PC-3 (cell line): ENCODE data around the gene CNGA2.

ENCODE experiments used
- CTCF ChIP-seq: fragments of 300-600 bp; sonication (generic); conservative IDR thresholded peaks from 2 replicates; pipeline ENCODE4 v1.5.1; 2017; ENCODE audit warnings: antibody characterized with exemption, low read depth, mild to moderate bottlenecking, low read length
- EZH2 ChIP-seq: fragments of 300-600 bp; sonication (generic); IDR thresholded peaks from one replicate; pipeline ENCODE4 v1.6.1; 2017; ENCODE audit warnings: antibody characterized with exemption, mild to moderate bottlenecking, low read length; ENCODE audit not compliant: unreplicated experiment
- EZH2phosphoT487 ChIP-seq: fragments of 300-600 bp; sonication (generic); IDR thresholded peaks from 2 replicates; pipeline ENCODE4 v1.6.1; 2018; ENCODE audit warnings: mild to moderate bottlenecking, antibody characterized with exemption, low read length, borderline replicate concordance

DNA sequence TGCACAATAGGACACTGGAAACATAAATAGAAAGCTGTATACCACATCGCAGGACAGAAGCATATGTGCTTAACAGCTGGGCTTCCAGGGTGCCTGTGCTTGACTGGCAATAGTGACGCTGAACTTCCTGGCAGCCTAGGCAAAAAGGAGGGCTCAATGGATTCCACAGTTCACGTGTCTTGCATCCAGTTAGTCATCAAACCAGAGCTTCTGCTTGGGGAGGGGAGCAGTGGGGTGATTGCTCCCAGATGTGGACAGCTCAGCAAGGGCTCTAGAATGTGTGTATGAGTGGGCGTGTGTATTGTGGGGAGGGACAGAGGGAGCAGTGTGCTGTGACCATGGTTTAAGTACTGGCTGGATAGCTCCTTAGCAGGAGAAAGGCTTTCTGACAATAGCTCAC, 37.0 kb upstream of the CNGA2 start:
- TF ChIP-seq CTCF (no peak), EZH2 (no peak), EZH2phosphoT487 (no peak)
